H7 (cell line): ENCODE results near the gene CASQ2. TPM values are rescaled to one million over a fixed set of nuclear protein-coding genes. Genes with fewer than 3 reads are reported as not detected.
A peak's percentile ranks its signal among the peaks of the same experiment; 100 is the strongest.
"Not testable (repeated sequence)": the region's sequence is repeated elsewhere in the genome, so short reads cannot be mapped to it uniquely, and the experiment has no call there.

Experiments used
- DNase-seq: peaks from one replicate; pipeline ENCODE4 v3.0.0; 2012
- H3K27me3 ChIP-seq: 2 replicates; pipeline ENCODE4 v1.6.0; 2011; ENCODE audit warnings: mild to moderate bottlenecking, low read length; ENCODE audit not compliant: control insufficient read depth, insufficient read depth
- H3K36me3 ChIP-seq: replicated peaks from 2 replicates; pipeline ENCODE4 v1.5.1; 2011; ENCODE audit warnings: low read length; ENCODE audit not compliant: control insufficient read depth, insufficient read depth
- H3K4me3 ChIP-seq: 2 replicates; pipeline ENCODE4 v1.5.1; 2011; ENCODE audit warnings: low read depth, mild to moderate bottlenecking, control low read depth, low read length, moderate library complexity; ENCODE audit not compliant: insufficient read depth
- total RNA-seq: library from RNA; depleted of rRNA; stranded (reverse); fragments of >200 nt; shearing (Covaris generic); gene quantifications from 2 replicates; pipeline ENCODE4 v1.2.3, GENCODE V29; 2014

The CASQ2 gene
- total RNA-seq, 1 experiment from 2014 or later = 0.03 TPM

DNA sequence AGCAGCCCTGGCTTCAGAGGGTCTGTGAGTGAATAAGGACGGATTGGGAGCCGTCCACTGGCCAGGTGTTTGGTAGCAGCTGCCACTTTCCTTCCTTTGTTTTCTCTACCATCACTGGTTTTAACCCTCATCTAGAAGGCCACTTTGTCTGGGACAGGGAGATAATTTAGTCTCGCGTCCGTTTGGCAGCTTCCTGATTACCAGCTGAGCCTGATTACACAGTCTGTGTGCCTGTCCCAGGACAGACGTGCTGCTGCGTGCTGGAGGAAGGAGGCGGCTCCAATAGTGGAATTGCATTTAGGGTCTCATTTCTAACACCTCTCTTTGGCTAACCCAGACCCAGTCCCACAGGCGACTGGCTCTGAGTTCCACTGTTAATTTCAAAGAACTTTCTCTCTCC is 24.6 kb upstream of the CASQ2 start:
- Histone ChIP-seq H3K36me3 (no peaks in the 10 kb centered on the region), H3K4me3 (no peak overlapping the region), H3K27me3 (no peaks in the 10 kb centered on the region)
- no peak for DNase-seq

- no peak for DNase-seq
Measured at GRCh38 chr1:115791816-115792215, 23.3 kb upstream of the CASQ2 start.

GRCh38 chr1:115790846-115791245 is 22.3 kb upstream of the CASQ2 start:
- Histone ChIP-seq H3K27me3 (no peaks in the 10 kb centered on the region), H3K36me3 (no peaks in the 10 kb centered on the region), H3K4me3 (no peak overlapping the region)
- no peak for DNase-seq

More at GRCh38 chr1:115791816-115792215, 23.3 kb upstream of the CASQ2 start:
- H3K27me3 ChIP-seq = no peaks in the 10 kb centered on the region
- no peak overlapping the region for H3K4me3 ChIP-seq
- no peaks in the 10 kb centered on the region for H3K36me3 ChIP-seq

- no peak for DNase-seq
- H3K36me3 ChIP-seq = no peaks in the 10 kb centered on the region
- no peaks in the 10 kb centered on the region for H3K27me3 ChIP-seq
- H3K4me3 ChIP-seq = no peak overlapping the region
Measured at GRCh38 chr1:115790356-115790755, 21.8 kb upstream of the CASQ2 start.

DNA sequence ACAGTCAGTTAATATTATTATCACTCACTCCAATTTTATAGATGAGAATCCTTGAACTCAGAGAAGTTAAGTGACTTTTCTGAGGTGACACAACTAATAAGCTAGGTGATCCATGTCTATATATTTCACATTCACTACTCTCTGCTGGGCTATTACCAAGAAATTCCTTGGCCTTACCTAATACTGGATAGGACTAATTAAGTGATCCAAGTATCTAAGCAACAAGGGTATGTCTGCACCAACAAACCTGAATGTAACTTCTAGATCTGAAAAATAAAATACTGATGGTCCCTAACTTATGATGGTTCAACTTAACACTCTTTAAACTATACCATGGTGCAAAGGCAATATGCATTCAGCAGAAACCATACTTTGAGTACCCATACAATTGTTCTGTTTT is 14.8 kb upstream of the CASQ2 start:
- no peak for DNase-seq
- Histone ChIP-seq H3K4me3 (no peak overlapping the region), H3K27me3 (no peaks in the 10 kb centered on the region), H3K36me3 (no peaks in the 10 kb centered on the region)

- Histone ChIP-seq H3K4me3 (no peak overlapping the region), H3K36me3 (no peaks in the 10 kb centered on the region), H3K27me3 (no peaks in the 10 kb centered on the region)
- no peak for DNase-seq
Measured at GRCh38 chr1:115782571-115783281, 14.2 kb upstream of the CASQ2 start.

DNA sequence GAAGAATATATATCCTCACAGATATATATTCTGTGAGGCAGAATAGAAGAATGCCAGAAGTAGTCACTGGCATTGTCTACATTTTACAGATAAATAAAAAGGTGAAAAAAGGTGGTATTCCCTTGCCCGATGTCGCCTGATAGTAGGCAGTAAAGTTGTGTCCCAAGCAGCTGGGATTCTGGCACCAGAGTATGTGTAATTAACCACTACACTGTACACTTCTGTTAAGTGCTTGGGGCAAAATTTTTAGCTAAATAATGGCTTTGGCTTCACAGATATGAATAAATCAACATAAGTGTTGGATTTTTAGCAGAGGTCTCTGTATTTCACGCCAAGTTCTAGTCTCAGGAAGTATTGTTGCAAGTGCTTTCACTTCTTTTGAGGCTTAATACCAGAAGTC is 13.3 kb upstream of the CASQ2 start:
- Histone ChIP-seq H3K27me3 (no peaks in the 10 kb centered on the region), H3K36me3 (no peaks in the 10 kb centered on the region), H3K4me3 (no peak overlapping the region)
- DNase-seq = no peak

GRCh38 chr1:115781343-115781742 is 12.8 kb upstream of the CASQ2 start:
- Histone ChIP-seq H3K4me3 (no peak overlapping the region), H3K36me3 (no peaks in the 10 kb centered on the region), H3K27me3 (no peaks in the 10 kb centered on the region)
- no peak for DNase-seq

- not testable (repeated sequence) for DNase-seq, H3K4me3 ChIP-seq, H3K36me3 ChIP-seq
Measured at GRCh38 chr1:115780655-115781054, 12.1 kb upstream of the CASQ2 start.

DNA sequence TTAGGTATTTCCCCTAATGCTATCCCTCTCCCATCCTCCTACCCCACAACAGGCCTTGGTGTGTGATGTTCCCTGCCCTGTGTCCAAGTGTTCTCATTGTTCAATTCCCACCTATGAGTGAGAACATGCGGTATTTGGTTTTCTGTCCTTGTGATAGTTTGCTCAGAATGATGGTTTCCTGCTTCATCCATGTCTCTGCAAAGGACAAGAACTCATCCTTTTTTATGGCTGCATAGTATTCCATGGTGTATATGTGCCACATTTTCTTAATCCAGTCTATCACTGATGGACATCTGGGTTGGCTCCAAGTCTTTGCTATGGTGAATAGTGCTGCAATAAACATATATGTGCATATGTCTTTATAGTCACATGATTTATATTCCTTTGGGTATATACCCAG is 10.6 kb upstream of the CASQ2 start:
- DNase-seq, H3K36me3 ChIP-seq, H3K4me3 ChIP-seq, H3K27me3 ChIP-seq: not testable (repeated sequence)

More at GRCh38 chr1:115780655-115781054, 12.1 kb upstream of the CASQ2 start:
- H3K27me3 ChIP-seq = not testable (repeated sequence)

GRCh38 chr1:115771847-115772457 is 3.4 kb upstream of the CASQ2 start:
- DNase-seq = peak; percentile 46
- Histone ChIP-seq H3K27me3 (no peaks in the 10 kb centered on the region), H3K36me3 (no peaks in the 10 kb centered on the region), H3K4me3 (no peak overlapping the region)

- H3K4me3 ChIP-seq = no peak overlapping the region
- no peaks in the 10 kb centered on the region for H3K27me3 ChIP-seq
- DNase-seq = peak; percentile 41
- no peaks in the 10 kb centered on the region for H3K36me3 ChIP-seq
Measured at GRCh38 chr1:115771094-115771846, 2.8 kb upstream of the CASQ2 start.

GRCh38 chr1:115767403-115767802 is 1.1 kb downstream of the CASQ2 start:
- Histone ChIP-seq H3K27me3 (no peaks in the 10 kb centered on the region), H3K36me3 (no peaks in the 10 kb centered on the region), H3K4me3 (no peak overlapping the region)
- DNase-seq = no peak

DNA sequence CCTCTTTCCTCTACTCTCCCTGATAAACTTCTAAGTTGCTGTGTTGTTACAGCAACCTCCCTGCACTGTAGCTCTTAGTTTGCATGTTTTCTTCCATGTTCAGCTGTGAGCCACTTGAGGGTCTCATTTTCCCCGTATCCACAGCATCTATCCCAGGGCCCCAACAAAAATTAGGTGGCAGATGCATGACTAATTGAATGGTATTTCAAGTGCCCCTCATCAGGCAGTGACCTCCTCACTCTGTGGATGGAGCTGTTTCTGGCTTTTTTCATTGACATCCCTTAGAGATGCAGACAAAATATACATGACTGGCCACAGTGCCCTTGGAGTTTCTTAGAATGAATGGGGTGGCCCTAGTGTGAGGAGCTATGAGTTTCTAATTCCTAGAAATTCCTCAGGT is 3.4 kb downstream of the CASQ2 start:
- Histone ChIP-seq H3K27me3 (no peaks in the 10 kb centered on the region), H3K4me3 (no peak overlapping the region), H3K36me3 (no peaks in the 10 kb centered on the region)
- DNase-seq = no peak

GRCh38 chr1:115764541-115764940 is 4.0 kb downstream of the CASQ2 start:
- Histone ChIP-seq H3K36me3 (no peaks in the 10 kb centered on the region), H3K27me3 (no peaks in the 10 kb centered on the region), H3K4me3 (no peak overlapping the region)
- DNase-seq = peak; percentile 41
